PC-3 (cell line): ENCODE results near the gene KAT7. TPM values are rescaled to one million over a fixed set of nuclear protein-coding genes. Genes with fewer than 3 reads are reported as not detected.

ENCODE experiments used
- ATAC-seq: fragments of 200-7000 bp; cut with Tn5 transposase; 2 replicates; pipeline ENCODE4 v1.9.1; 2020; ENCODE audit warnings: mild to moderate bottlenecking, moderate library complexity
- BruUV-seq: library from RNA; stranded (reverse); fragments of 400-500 nt; replicated peaks from 2 replicates; lab custom pipeline; 2021; lab: Mats Ljungman, UMichigan
- CTCF ChIA-PET: fragments of 300-600 bp; sonication (Branson Sonifier 250); formaldehyde crosslinking; loops from one replicate; lab custom pipeline; 2022; ENCODE audit warnings: antibody characterized with exemption; lab: Charles Lee
- POLR2A ChIA-PET: fragments of 300-600 bp; sonication (Branson Sonifier 250); formaldehyde crosslinking; loops from one replicate; lab custom pipeline; 2022; ENCODE audit warnings: antibody characterized with exemption; ENCODE audit not compliant: unreplicated experiment; lab: Charles Lee
- DNase-seq: peaks from one replicate; pipeline ENCODE4 v3.0.0-alpha.2; 2015
- H2AFZ ChIP-seq: fragments of 300-600 bp; sonication (generic); 2 replicates; pipeline ENCODE4 v1.6.0; 2016; ENCODE audit warnings: antibody characterized with exemption, low read length
- H3F3A ChIP-seq: fragments of 300-600 bp; sonication (generic); one replicate; pipeline ENCODE4 v1.6.0; 2017; ENCODE audit warnings: antibody characterized with exemption, low read length, control low read depth, mild to moderate bottlenecking; ENCODE audit not compliant: unreplicated experiment
- H3K27ac ChIP-seq: fragments of 300-600 bp; sonication (generic); 2 replicates; pipeline ENCODE4 v1.5.1; 2016; ENCODE audit warnings: mild to moderate bottlenecking, low read length
- H3K27me3 ChIP-seq: fragments of 300-600 bp; sonication (generic); 2 replicates; pipeline ENCODE4 v1.6.1; 2016; ENCODE audit warnings: low read length, mixed read lengths
- H3K36me3 ChIP-seq: fragments of 300-600 bp; sonication (generic); 2 replicates; pipeline ENCODE4 v1.6.1; 2016; ENCODE audit warnings: low read depth, mixed run types, low read length, mixed read lengths
- H3K4me1 ChIP-seq: fragments of 300-600 bp; sonication (generic); 2 replicates; pipeline ENCODE4 v1.5.1; 2016; ENCODE audit warnings: low read length; ENCODE audit not compliant: insufficient read depth
- H3K4me2 ChIP-seq: fragments of 300-600 bp; sonication (generic); 2 replicates; pipeline ENCODE4 v1.6.0; 2016; ENCODE audit warnings: low read length
- H3K4me3 ChIP-seq: fragments of 300-600 bp; sonication (generic); 2 replicates; pipeline ENCODE4 v1.5.1; 2016; ENCODE audit warnings: mild to moderate bottlenecking, low read length, mixed read lengths
- H3K79me2 ChIP-seq: fragments of 300-600 bp; sonication (generic); 2 replicates; pipeline ENCODE4 v1.6.1; 2017; ENCODE audit warnings: low read length, mixed read lengths
- H3K9ac ChIP-seq: fragments of 300-600 bp; sonication (generic); 2 replicates; pipeline ENCODE4 v1.6.0; 2016; ENCODE audit warnings: mild to moderate bottlenecking, low read length
- H3K9me2 ChIP-seq: fragments of 300-600 bp; sonication (generic); replicated peaks from 2 replicates; pipeline ENCODE4 v1.6.1; 2016; ENCODE audit warnings: mixed run types, low read length, mixed read lengths
- H3K9me3 ChIP-seq: fragments of 300-600 bp; sonication (generic); 2 replicates; pipeline ENCODE4 v1.6.1; 2016; ENCODE audit warnings: low read length, mixed read lengths
- H4K20me1 ChIP-seq: fragments of 300-600 bp; sonication (generic); 2 replicates; pipeline ENCODE4 v1.6.1; 2016; ENCODE audit warnings: low read length, mixed read lengths
- EZH2 ChIP-seq: fragments of 300-600 bp; sonication (generic); IDR thresholded peaks from one replicate; pipeline ENCODE4 v1.6.1; 2017; ENCODE audit warnings: antibody characterized with exemption, mild to moderate bottlenecking, low read length; ENCODE audit not compliant: unreplicated experiment
- EZH2phosphoT487 ChIP-seq: fragments of 300-600 bp; sonication (generic); IDR thresholded peaks from 2 replicates; pipeline ENCODE4 v1.6.1; 2018; ENCODE audit warnings: mild to moderate bottlenecking, antibody characterized with exemption, low read length, borderline replicate concordance
- intact Hi-C: fragments of 100-400 bp; cut with micrococcal nuclease; formaldehyde crosslinking; loops from 2 replicates; pipeline ENCODE4 v1.9.0; 2023
- total RNA-seq: library from RNA; depleted of rRNA; stranded (reverse); fragments of >200 nt; gene quantifications from 2 replicates; pipeline ENCODE4 v1.2.3, GENCODE V29; 2014
- TF ChIP-seq, protein P1 (sequence below): fragments of 300-600 bp; sonication (generic); conservative IDR thresholded peaks from 2 replicates; pipeline ENCODE4 v1.5.1; 2017; ENCODE audit warnings: antibody characterized with exemption, low read depth, mild to moderate bottlenecking, low read length

The KAT7 gene
- total RNA-seq, 1 experiment from 2014 or later, result 39.1 TPM

DNA sequence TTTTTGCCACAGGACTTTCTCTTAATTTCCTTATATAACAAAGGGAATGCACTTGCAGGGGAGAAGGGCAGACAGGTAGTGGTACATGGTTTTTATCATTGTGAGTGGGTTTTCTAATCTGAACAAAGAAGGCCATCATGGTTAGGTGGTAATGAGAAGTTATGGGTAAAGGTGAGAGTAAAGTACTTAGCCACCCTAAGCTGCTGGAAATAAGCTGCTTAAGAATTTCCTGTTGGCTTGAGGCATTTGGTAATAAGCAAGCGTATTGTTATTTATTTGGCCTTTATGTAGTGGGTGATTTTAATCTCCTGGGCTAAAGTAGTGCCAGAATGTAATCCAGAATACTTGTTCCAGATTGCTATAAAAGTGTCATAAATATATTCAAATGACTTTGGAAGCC is 32.3 kb downstream of the KAT7 start:
- peaks cover 14% of the 10 kb centered on the region; the same call in 1 of the 2 replicates for H3K4me1 ChIP-seq
- H4K20me1 ChIP-seq, result no peaks in the 10 kb centered on the region
- ATAC-seq (no peak), DNase-seq (no peak)
- H3K27me3 ChIP-seq, result no peaks in the 10 kb centered on the region
- no peaks in the 10 kb centered on the region for H3K9me2 ChIP-seq
- H3K9me3 ChIP-seq, result no peaks in the 10 kb centered on the region
- no TSS peak for BruUV-seq
- H3K36me3 ChIP-seq, result peaks cover 69% of the 10 kb centered on the region
- TF ChIP-seq EZH2, result no peak
- TF ChIP-seq, protein P1, sequence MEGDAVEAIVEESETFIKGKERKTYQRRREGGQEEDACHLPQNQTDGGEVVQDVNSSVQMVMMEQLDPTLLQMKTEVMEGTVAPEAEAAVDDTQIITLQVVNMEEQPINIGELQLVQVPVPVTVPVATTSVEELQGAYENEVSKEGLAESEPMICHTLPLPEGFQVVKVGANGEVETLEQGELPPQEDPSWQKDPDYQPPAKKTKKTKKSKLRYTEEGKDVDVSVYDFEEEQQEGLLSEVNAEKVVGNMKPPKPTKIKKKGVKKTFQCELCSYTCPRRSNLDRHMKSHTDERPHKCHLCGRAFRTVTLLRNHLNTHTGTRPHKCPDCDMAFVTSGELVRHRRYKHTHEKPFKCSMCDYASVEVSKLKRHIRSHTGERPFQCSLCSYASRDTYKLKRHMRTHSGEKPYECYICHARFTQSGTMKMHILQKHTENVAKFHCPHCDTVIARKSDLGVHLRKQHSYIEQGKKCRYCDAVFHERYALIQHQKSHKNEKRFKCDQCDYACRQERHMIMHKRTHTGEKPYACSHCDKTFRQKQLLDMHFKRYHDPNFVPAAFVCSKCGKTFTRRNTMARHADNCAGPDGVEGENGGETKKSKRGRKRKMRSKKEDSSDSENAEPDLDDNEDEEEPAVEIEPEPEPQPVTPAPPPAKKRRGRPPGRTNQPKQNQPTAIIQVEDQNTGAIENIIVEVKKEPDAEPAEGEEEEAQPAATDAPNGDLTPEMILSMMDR, result no peak
- TF ChIP-seq EZH2phosphoT487, result no peak
- no peak overlapping the region for H3K9ac ChIP-seq
- no peaks in the 10 kb centered on the region for H3F3A ChIP-seq
- H3K27ac ChIP-seq, result no peak overlapping the region
- intact Hi-C loops, result no loop called here
- no peak overlapping the region for H3K4me2 ChIP-seq
- no peak overlapping the region for H2AFZ ChIP-seq
- ChIA-PET CTCF (no interaction called here), POLR2A (no interaction called here)
- no peak overlapping the region for H3K4me3 ChIP-seq
- H3K79me2 ChIP-seq, result no peaks in the 10 kb centered on the region

DNA sequence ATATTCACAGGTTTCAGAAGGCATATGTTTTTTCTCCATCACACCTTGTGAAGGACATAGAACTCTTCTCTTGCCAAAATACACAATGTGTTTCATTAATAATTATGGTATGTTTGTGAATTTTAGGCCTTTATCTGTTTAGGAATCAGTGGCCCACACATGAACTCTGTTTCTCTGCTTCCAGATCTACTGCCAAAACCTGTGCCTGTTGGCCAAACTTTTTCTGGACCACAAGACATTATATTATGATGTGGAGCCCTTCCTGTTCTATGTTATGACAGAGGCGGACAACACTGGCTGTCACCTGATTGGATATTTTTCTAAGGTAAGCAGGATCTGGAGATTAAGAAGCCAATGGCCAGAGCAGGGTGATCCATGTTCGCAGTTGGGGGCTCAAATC is 33.0 kb downstream of the KAT7 start:
- Histone ChIP-seq H2AFZ (no peak overlapping the region), H3K4me1 (peaks cover 14% of the 10 kb centered on the region; the same call in 1 of the 2 replicates), H3K4me2 (no peak overlapping the region), H3K9me2 (no peaks in the 10 kb centered on the region), H4K20me1 (no peaks in the 10 kb centered on the region), H3K4me3 (no peak overlapping the region), H3K9me3 (no peaks in the 10 kb centered on the region), H3K36me3 (peaks cover 71% of the 10 kb centered on the region), H3F3A (no peaks in the 10 kb centered on the region), H3K27ac (no peak overlapping the region), H3K27me3 (no peaks in the 10 kb centered on the region), H3K9ac (no peak overlapping the region), H3K79me2 (no peaks in the 10 kb centered on the region)
- ATAC-seq, result no peak
- BruUV-seq, result no TSS peak
- CTCF ChIA-PET, result no interaction called here
- intact Hi-C loops, result no loop called here
- POLR2A ChIA-PET, result no interaction called here
- DNase-seq, result no peak
- no peak for TF ChIP-seq EZH2
- no peak for TF ChIP-seq EZH2phosphoT487
- TF ChIP-seq, protein P1, result no peak

- Histone ChIP-seq H3K4me3 (no peak overlapping the region), H3K4me1 (peaks cover 14% of the 10 kb centered on the region; the same call in 1 of the 2 replicates), H3K9me3 (no peaks in the 10 kb centered on the region), H3F3A (no peaks in the 10 kb centered on the region), H3K27me3 (no peaks in the 10 kb centered on the region), H4K20me1 (no peaks in the 10 kb centered on the region), H3K27ac (no peak overlapping the region), H3K9ac (no peak overlapping the region), H3K4me2 (no peak overlapping the region), H3K36me3 (peaks cover 75% of the 10 kb centered on the region), H3K79me2 (no peaks in the 10 kb centered on the region), H2AFZ (no peak overlapping the region), H3K9me2 (no peaks in the 10 kb centered on the region)
- peak; percentile 68 for ATAC-seq
- TF ChIP-seq EZH2phosphoT487, result no peak
- TF ChIP-seq EZH2, result no peak
- TF ChIP-seq, protein P1, result no peak
- BruUV-seq, result no TSS peak
- DNase-seq, result peak; percentile 87
- POLR2A ChIA-PET, result interaction anchor here (0.7 kb wide), 1 partner anchor 8 kb away, joined by 9 read pairs; no protein-coding TSS in a partner anchor
- intact Hi-C loops, result no loop called here
- CTCF ChIA-PET, result no interaction called here
Measured at GRCh38 chr17:49821916-49822315, 33.4 kb downstream of the KAT7 start.
